SK-N-SH (cell line): ENCODE results near the gene NKAIN4. TPM values are rescaled to one million over a fixed set of nuclear protein-coding genes. Genes with fewer than 3 reads are reported as not detected.

Source experiments
- CTCF ChIA-PET: fragments of 300-600, 350-600 bp; formaldehyde crosslinking; extraction: SDS; loops from one replicate; lab custom pipeline; 2021; lab: Yijun Ruan, JAX
- POLR2A ChIA-PET: fragments of 350-600 bp; sonication (Branson Sonifier 250); formaldehyde crosslinking; extraction: SDS; loops from one replicate; lab custom pipeline; 2020; ENCODE audit warnings: antibody characterized with exemption, inconsistent platforms; lab: Yijun Ruan, JAX
- DNase-seq: peaks from one replicate; pipeline ENCODE4 v3.0.0; 2012
- H2AFZ ChIP-seq: fragments of 200-600 bp; sonication (generic); 2 replicates; pipeline ENCODE4 v1.8.1; 2016; ENCODE audit warnings: antibody characterized with exemption, mild to moderate bottlenecking, low read depth
- H3F3A ChIP-seq: fragments of 200-600 bp; sonication (generic); replicated peaks from 2 replicates; pipeline ENCODE3; 2016; ENCODE audit warnings: antibody characterized with exemption, mild to moderate bottlenecking; ENCODE audit not compliant: insufficient read depth
- H3K27ac ChIP-seq, 2 experiments: fragments of 200-500 bp in 1 of 2; fragments of 200-600 bp in 1 of 2; sonication (Bioruptor generic) in 1 of 2; sonication (generic), shearing (Covaris generic) in 1 of 2; 2 replicates each; pipeline versions ENCODE4 v1.5.1 to v1.6.1; 2014 to 2016; ENCODE audit warnings: low read depth in 2 of 2, inconsistent platforms in 1 of 2, low read length in 1 of 2, mild to moderate bottlenecking in 1 of 2, mixed read lengths in 1 of 2
- H3K27me3 ChIP-seq: fragments of 200-600 bp; sonication (generic), shearing (Covaris generic); 2 replicates; pipeline ENCODE4 v1.6.1; 2016; ENCODE audit warnings: mixed run types; ENCODE audit not compliant: insufficient read depth
- H3K36me3 ChIP-seq, 2 experiments: fragments of 200-500 bp in 1 of 2; fragments of 200-600 bp in 1 of 2; sonication (Bioruptor generic) in 1 of 2; sonication (generic) in 1 of 2; replicated peaks in 1 of 2; 2 replicates each; pipeline versions ENCODE3 to v1.5.1; 2014 to 2016; ENCODE audit warnings: low read length in 1 of 2, mild to moderate bottlenecking in 1 of 2; ENCODE audit not compliant: insufficient read depth in 2 of 2, control insufficient read depth in 1 of 2
- H3K4me1 ChIP-seq, 2 experiments: fragments of 200-500 bp in 1 of 2; fragments of 200-600 bp in 1 of 2; sonication (Bioruptor generic) in 1 of 2; sonication (generic), shearing (Covaris generic) in 1 of 2; 2 replicates each; pipeline versions ENCODE4 v1.5.1 to v1.6.1; 2014 to 2016; ENCODE audit warnings: low read depth in 1 of 2, low read length in 1 of 2, mixed run types in 1 of 2; ENCODE audit not compliant: insufficient read depth in 2 of 2, control insufficient read depth in 1 of 2
- H3K4me2 ChIP-seq: fragments of 200-600 bp; sonication (generic), shearing (Covaris generic); 2 replicates; pipeline ENCODE4 v1.6.1; 2017; ENCODE audit warnings: mixed run types
- H3K4me3 ChIP-seq, 2 experiments: fragments of 200-500 bp in 1 of 2; fragments of 200-600 bp in 1 of 2; sonication (Bioruptor generic) in 1 of 2; sonication (generic), shearing (Covaris generic) in 1 of 2; 2 replicates each; pipeline versions ENCODE4 v1.5.1 to v1.8.1; 2014 to 2016; ENCODE audit warnings: low read depth in 2 of 2, inconsistent platforms in 1 of 2, low read length in 1 of 2, mild to moderate bottlenecking in 1 of 2, mixed read lengths in 1 of 2, moderate library complexity in 1 of 2
- H3K79me2 ChIP-seq: fragments of 200-600 bp; sonication (generic); 2 replicates; pipeline ENCODE4 v1.8.1; 2017; ENCODE audit warnings: mild to moderate bottlenecking; ENCODE audit not compliant: insufficient read depth
- H3K9ac ChIP-seq: fragments of 200-600 bp; sonication (generic); 2 replicates; pipeline ENCODE4 v1.6.1; 2017; ENCODE audit warnings: mixed run types
- H3K9me2 ChIP-seq: fragments of 200-600 bp; sonication (generic); 2 replicates; pipeline ENCODE4 v1.6.1; 2017; ENCODE audit warnings: mixed run types
- H3K9me3 ChIP-seq: fragments of 200-600 bp; sonication (generic); 2 replicates; pipeline ENCODE4 v1.6.1; 2017; ENCODE audit warnings: mixed run types, mild to moderate bottlenecking, moderate library complexity
- H4K20me1 ChIP-seq: fragments of 200-600 bp; sonication (generic); 2 replicates; pipeline ENCODE4 v1.6.1; 2017; ENCODE audit warnings: mild to moderate bottlenecking, mixed run types; ENCODE audit not compliant: insufficient read depth
- CHD2 ChIP-seq: fragments of 150-350 bp; IDR thresholded peaks from 2 replicates; pipeline ENCODE4 v1.6.1; 2018; ENCODE audit warnings: low read length; ENCODE audit not compliant: partially characterized antibody
- ELF1 ChIP-seq: IDR thresholded peaks from 2 replicates; pipeline ENCODE4 v1.4.0; 2012
- EP300 ChIP-seq, 2 experiments: IDR thresholded peaks; 2 replicates each; pipeline versions ENCODE4 v1.4.0 to v1.6.1; 2012; ENCODE audit warnings: borderline replicate concordance in 1 of 2, low read depth in 1 of 2, low read length in 1 of 2
- EZH2phosphoT487 ChIP-seq: fragments of 200-600 bp; sonication (generic); IDR thresholded peaks from 2 replicates; pipeline ENCODE4 v1.6.1; 2017; ENCODE audit warnings: low read depth, mixed run types, mild to moderate bottlenecking, antibody characterized with exemption, moderate library complexity, borderline replicate concordance
- GATA2 ChIP-seq: sonication (generic); formaldehyde crosslinking; IDR thresholded peaks from 2 replicates; pipeline ENCODE4 v1.5.0; 2020; ENCODE audit warnings: mild to moderate bottlenecking, missing genetic modification reagents
- IRF3 ChIP-seq: fragments of 150-350 bp; IDR thresholded peaks from 2 replicates; pipeline ENCODE4 v1.6.1; 2016; ENCODE audit warnings: mild to moderate bottlenecking, low read depth, low read length
- JUND ChIP-seq: IDR thresholded peaks from 2 replicates; pipeline ENCODE4 v1.4.0; 2012
- NRF1 ChIP-seq: IDR thresholded peaks from 2 replicates; pipeline ENCODE4 v1.6.1; 2012; ENCODE audit warnings: low read depth, mild to moderate bottlenecking, low read length
- POLR2AphosphoS5 ChIP-seq: IDR thresholded peaks from 2 replicates; pipeline ENCODE4 v1.6.1; 2012; ENCODE audit warnings: low read depth, low read length
- RCOR1 ChIP-seq: fragments of 150-350 bp; IDR thresholded peaks from 2 replicates; pipeline ENCODE4 v1.6.1; 2017; ENCODE audit warnings: antibody characterized with exemption, low read length
- SIN3A ChIP-seq: IDR thresholded peaks from 2 replicates; pipeline ENCODE4 v1.6.1; 2012; ENCODE audit warnings: low read depth, mild to moderate bottlenecking, low read length, moderate library complexity, borderline replicate concordance
- TEAD4 ChIP-seq: IDR thresholded peaks from 2 replicates; pipeline ENCODE4 v1.4.0; 2012; ENCODE audit warnings: mild to moderate bottlenecking, borderline replicate concordance; ENCODE audit not compliant: insufficient read depth
- USF2 ChIP-seq: fragments of 150-350 bp; IDR thresholded peaks from 2 replicates; pipeline ENCODE4 v1.6.1; 2017; ENCODE audit warnings: antibody characterized with exemption, low read length, low read depth, borderline replicate concordance
- YY1 ChIP-seq: IDR thresholded peaks from 2 replicates; pipeline ENCODE4 v1.4.0; 2012; ENCODE audit warnings: low read depth, mild to moderate bottlenecking
- WGBS: methylation state at CpG from one replicate; pipeline ENCODE4 v1.1.6; 2017; ENCODE audit warnings: low lambda C conversion rate; 5-methylcytosine and 5-hydroxymethylcytosine counted together
- polyA plus RNA-seq, 3 experiments: library from polyadenylated mRNA; depleted of rRNA; stranded (reverse); fragments of >200 nt; gene quantifications; 2 replicates each; pipeline ENCODE4 v1.2.3, GENCODE V29; 2012
- TF ChIP-seq, protein P1 (sequence below): IDR thresholded peaks from 2 replicates; pipeline ENCODE4 v1.4.0; 2012; ENCODE audit warnings: low read depth, borderline replicate concordance
- TF ChIP-seq, protein P2 (sequence below): IDR thresholded peaks from 2 replicates; pipeline ENCODE4; 2012
- TF ChIP-seq, protein P3 (sequence below): IDR thresholded peaks from 2 replicates; pipeline ENCODE4 v1.4.0; 2012; ENCODE audit warnings: low read depth

The NKAIN4 gene
- polyA plus RNA-seq, 1 of the 3 experiments (the other 2 are of a cell fraction), result not detected

DNA sequence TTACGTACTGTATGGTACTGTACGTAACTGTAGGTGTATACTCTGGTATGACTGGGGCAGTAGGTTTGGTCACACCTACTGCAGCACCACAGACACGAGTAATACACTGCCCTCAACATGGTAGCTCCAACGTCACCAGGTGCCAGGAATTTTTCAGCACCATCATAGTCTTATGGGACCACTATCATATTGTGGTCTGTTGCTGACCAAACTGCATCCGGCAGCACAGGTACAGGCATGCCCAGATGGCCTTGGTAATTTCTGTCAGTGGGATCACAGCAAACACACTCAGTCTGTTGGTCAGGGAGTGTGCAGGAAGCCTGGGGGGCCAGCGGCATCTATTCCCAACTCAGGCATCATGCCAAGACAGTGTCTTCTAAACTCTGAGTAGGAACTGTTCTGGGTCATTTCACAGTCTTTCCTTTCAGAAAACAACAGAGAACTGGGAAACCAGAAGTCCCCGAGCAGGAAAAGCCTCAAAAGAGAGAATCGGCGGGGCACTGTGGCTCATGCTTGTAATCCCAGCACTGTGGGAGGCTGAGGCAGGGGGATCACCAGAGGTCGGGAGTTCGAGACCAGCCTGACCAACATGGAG, 44.2 kb downstream of the NKAIN4 start:
- H3K9me3 ChIP-seq, result no peaks in the 10 kb centered on the region
- H2AFZ ChIP-seq, result no peak overlapping the region
- ChIA-PET CTCF (interaction anchor here (6.8 kb wide), 1 partner anchor 14 kb away, joined by 52 read pairs; no protein-coding TSS in a partner anchor), POLR2A (no interaction called here)
- DNase-seq, result no peak
- H3K27me3 ChIP-seq, result no peaks in the 10 kb centered on the region
- H3K4me1 ChIP-seq, result peaks cover 7 to 10% of the 10 kb centered on the region in 2 experiments; a peak in 3 of 4 replicates
- no peak overlapping the region for H3K27ac ChIP-seq
- no peak overlapping the region for H3K9ac ChIP-seq
- H3F3A ChIP-seq, result no peaks in the 10 kb centered on the region
- no peaks in the 10 kb centered on the region for H3K9me2 ChIP-seq
- no peak overlapping the region for H3K4me2 ChIP-seq
- no peak overlapping the region for H3K4me3 ChIP-seq
- H3K79me2 ChIP-seq, result peaks cover 96% of the 10 kb centered on the region
- 97% methylated on average over 11 of the region's 11 CpGs for WGBS
- no peak for TF ChIP-seq CHD2
- no peak for TF ChIP-seq ELF1
- no peak for TF ChIP-seq EP300 (IDR thresholded peaks at IDR 0.05; ENCODE audit: borderline replicate concordance in 1 of 2, low read depth in 1 of 2, low read length in 1 of 2)
- no peak for TF ChIP-seq TEAD4
- TF ChIP-seq USF2, result no peak
- TF ChIP-seq SIN3A, result no peak
- TF ChIP-seq GATA2 (CRISPR knock-in tag), result no peak
- peaks cover 90% of the 10 kb centered on the region for H4K20me1 ChIP-seq
- H3K36me3 ChIP-seq, result peaks cover 60 to 61% of the 10 kb centered on the region in 2 experiments

- 85% methylated on average over 5 of the region's 6 CpGs for WGBS
These were observed 45.8 kb downstream of the NKAIN4 start for GRCh38 chr20:63208346-63208909.

More at GRCh38 chr20:63208346-63208909, 45.8 kb downstream of the NKAIN4 start:
- H3K27ac ChIP-seq, result no peak overlapping the region
- no peaks in the 10 kb centered on the region for H3K9me3 ChIP-seq
- H3K9me2 ChIP-seq, result no peaks in the 10 kb centered on the region
- H3K4me3 ChIP-seq, result no peak overlapping the region
- H3F3A ChIP-seq, result no peaks in the 10 kb centered on the region
- H3K79me2 ChIP-seq, result peaks cover 92% of the 10 kb centered on the region
- no peaks in the 10 kb centered on the region for H3K4me1 ChIP-seq
- H4K20me1 ChIP-seq, result peaks cover 89% of the 10 kb centered on the region
- H3K9ac ChIP-seq, result no peak overlapping the region
- TF ChIP-seq NRF1, result no peak
- no peak for TF ChIP-seq EZH2phosphoT487
- TF ChIP-seq RCOR1, result no peak
- no peak for TF ChIP-seq IRF3
- TF ChIP-seq, protein P1, sequence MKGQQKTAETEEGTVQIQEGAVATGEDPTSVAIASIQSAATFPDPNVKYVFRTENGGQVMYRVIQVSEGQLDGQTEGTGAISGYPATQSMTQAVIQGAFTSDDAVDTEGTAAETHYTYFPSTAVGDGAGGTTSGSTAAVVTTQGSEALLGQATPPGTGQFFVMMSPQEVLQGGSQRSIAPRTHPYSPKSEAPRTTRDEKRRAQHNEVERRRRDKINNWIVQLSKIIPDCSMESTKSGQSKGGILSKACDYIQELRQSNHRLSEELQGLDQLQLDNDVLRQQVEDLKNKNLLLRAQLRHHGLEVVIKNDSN, result no peak
- TF ChIP-seq EP300 (IDR thresholded peaks at IDR 0.05; ENCODE audit: borderline replicate concordance in 1 of 2, low read depth in 1 of 2, low read length in 1 of 2), result no peak
- TF ChIP-seq POLR2AphosphoS5, result no peak
- TF ChIP-seq YY1, result no peak
- TF ChIP-seq JUND, result no peak
- TF ChIP-seq, protein P2, sequence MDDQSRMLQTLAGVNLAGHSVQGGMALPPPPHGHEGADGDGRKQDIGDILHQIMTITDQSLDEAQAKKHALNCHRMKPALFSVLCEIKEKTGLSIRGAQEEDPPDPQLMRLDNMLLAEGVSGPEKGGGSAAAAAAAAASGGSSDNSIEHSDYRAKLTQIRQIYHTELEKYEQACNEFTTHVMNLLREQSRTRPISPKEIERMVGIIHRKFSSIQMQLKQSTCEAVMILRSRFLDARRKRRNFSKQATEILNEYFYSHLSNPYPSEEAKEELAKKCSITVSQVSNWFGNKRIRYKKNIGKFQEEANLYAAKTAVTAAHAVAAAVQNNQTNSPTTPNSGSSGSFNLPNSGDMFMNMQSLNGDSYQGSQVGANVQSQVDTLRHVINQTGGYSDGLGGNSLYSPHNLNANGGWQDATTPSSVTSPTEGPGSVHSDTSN, result no peak
- TF ChIP-seq, protein P3, sequence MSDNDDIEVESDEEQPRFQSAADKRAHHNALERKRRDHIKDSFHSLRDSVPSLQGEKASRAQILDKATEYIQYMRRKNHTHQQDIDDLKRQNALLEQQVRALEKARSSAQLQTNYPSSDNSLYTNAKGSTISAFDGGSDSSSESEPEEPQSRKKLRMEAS, result no peak
- TF ChIP-seq USF2, result no peak
- no peak overlapping the region for H2AFZ ChIP-seq
- DNase-seq, result no peak
- no peak overlapping the region for H3K4me2 ChIP-seq
- no peaks in the 10 kb centered on the region for H3K27me3 ChIP-seq
- POLR2A ChIA-PET, result no interaction called here
- peaks cover 60 to 62% of the 10 kb centered on the region in 2 experiments for H3K36me3 ChIP-seq
- CTCF ChIA-PET, result interaction anchor here (1.2 kb wide), 1 partner anchor 15 kb away, joined by 3 read pairs; no protein-coding TSS in a partner anchor
